ENCODE results near the gene HS3ST2. TPM values are rescaled to one million over a fixed set of nuclear protein-coding genes. Genes with fewer than 3 reads are reported as not detected.
"Not testable (repeated sequence)": the region's sequence is repeated elsewhere in the genome, so short reads cannot be mapped to it uniquely, and the experiment has no call there.

Gene HS3ST2
- total RNA-seq, 5 donors from 2014 or later (not counting 1 experiment from before 2014, with no cell fraction given) = not detected

DNA sequence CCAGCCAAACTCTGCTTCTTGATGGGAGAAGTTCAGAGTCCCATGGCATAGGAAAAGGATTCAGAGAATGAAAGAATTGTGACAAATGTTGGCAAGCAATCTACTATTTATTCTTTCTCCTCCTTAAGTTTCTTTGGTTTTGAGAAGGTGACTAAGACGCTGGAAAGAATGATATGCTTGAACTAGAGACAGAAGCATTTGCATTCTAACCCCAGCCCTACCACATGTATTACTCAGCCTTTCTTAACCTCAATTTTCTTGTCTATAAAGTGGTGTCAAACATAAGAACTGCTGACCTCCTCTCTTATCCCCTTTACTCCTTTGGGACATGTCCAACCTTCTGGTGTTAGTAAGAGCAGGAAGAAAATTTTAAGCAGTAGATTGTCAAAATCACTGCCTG lies 124.7 kb downstream of the HS3ST2 start:
- no peaks in the 10 kb centered on the region for H3K4me1 Mint-ChIP-seq
- Histone ChIP-seq H3K4me1 (ENCODE audit: control insufficient read depth in 1 of 2, extremely low read depth in 1 of 2, insufficient read depth in 2 of 2, low read length in 2 of 2) (no peaks in the 10 kb centered on the region), H3K27me3 (replicated peaks in 1 of 2; ENCODE audit: control insufficient read depth in 2 of 2, extremely low read depth in 1 of 2, insufficient read depth in 2 of 2, low read length in 1 of 2) (peaks cover 0 to 4% of the 10 kb centered on the region in 2 experiments), H3K9me3 (no peaks in the 10 kb centered on the region), H3K36me3 (ENCODE audit: control insufficient read depth in 2 of 2, extremely low read depth in 1 of 2, insufficient read depth in 1 of 2, low read length in 1 of 2) (no peaks in the 10 kb centered on the region), H3K4me3 (ENCODE audit: control insufficient read depth in 1 of 2, extremely low read depth in 1 of 2, low read length in 1 of 2) (no peak overlapping the region), H3K27ac (ENCODE audit: low read length) (no peak overlapping the region)
- ChIA-PET POLR2A (no interaction called here), CTCF (no interaction called here)
- H3K9me3 Mint-ChIP-seq = no peaks in the 10 kb centered on the region
- WGBS (ENCODE audit: insufficient coverage) = no CpG with 5 or more reads among the region's 1 CpG
- no peak for ATAC-seq (replicated peaks in 1 of 4)
- no peak for DNase-seq
- H3K36me3 Mint-ChIP-seq = no peaks in the 10 kb centered on the region
- H3K27ac Mint-ChIP-seq = no peak overlapping the region
- no peak overlapping the region for H3K4me3 Mint-ChIP-seq
- H3K27me3 Mint-ChIP-seq = peaks cover 15 to 19% of the 10 kb centered on the region in 2 donors

DNA sequence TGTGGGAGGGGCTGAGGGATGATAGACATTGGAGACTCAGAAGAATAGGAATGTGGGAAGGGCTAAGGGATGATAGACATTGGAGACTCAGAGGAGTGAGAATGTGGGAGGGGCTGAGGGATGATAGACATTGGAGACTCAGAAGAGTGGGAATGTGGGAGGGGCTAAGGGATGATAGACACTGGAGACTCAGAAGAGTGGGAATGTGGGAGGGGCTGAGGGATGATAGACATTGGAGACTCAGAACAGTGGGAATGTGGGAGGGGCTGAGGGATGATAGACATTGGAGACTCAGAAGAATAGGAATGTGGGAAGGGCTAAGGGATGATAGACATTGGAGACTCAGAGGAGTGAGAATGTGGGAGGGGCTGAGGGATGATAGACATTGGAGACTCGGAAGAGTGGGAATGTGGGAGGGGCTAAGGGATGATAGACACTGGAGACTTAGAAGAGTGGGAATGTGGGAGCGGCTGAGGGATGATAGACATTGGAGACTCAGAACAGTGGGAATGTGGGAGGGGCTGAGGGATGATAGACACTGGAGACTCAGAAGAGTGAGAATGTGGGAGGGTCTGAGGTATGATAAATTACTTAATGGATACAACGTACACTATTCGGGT lies 125.9 kb downstream of the HS3ST2 start:
- CTCF ChIA-PET; H3K9me3 ChIP-seq; H3K9me3 Mint-ChIP-seq; H3K36me3 ChIP-seq (ENCODE audit: control insufficient read depth in 2 of 2, extremely low read depth in 1 of 2, insufficient read depth in 1 of 2, low read length in 1 of 2); H3K4me3 Mint-ChIP-seq; H3K27me3 ChIP-seq (replicated peaks in 1 of 2; ENCODE audit: control insufficient read depth in 2 of 2, extremely low read depth in 1 of 2, insufficient read depth in 2 of 2, low read length in 1 of 2); H3K4me1 Mint-ChIP-seq; DNase-seq; H3K27ac ChIP-seq (ENCODE audit: low read length); ATAC-seq (replicated peaks in 1 of 4); H3K36me3 Mint-ChIP-seq; H3K4me3 ChIP-seq (ENCODE audit: control insufficient read depth in 1 of 2, extremely low read depth in 1 of 2, low read length in 1 of 2); H3K27ac Mint-ChIP-seq; H3K4me1 ChIP-seq (ENCODE audit: control insufficient read depth in 1 of 2, extremely low read depth in 1 of 2, insufficient read depth in 2 of 2, low read length in 2 of 2); POLR2A ChIA-PET: not testable (repeated sequence)
- 75% methylated on average over 4 of the region's 4 CpGs for WGBS (ENCODE audit: insufficient coverage)
- H3K27me3 Mint-ChIP-seq = peaks cover 21 to 25% of the 10 kb centered on the region in 2 donors

DNA sequence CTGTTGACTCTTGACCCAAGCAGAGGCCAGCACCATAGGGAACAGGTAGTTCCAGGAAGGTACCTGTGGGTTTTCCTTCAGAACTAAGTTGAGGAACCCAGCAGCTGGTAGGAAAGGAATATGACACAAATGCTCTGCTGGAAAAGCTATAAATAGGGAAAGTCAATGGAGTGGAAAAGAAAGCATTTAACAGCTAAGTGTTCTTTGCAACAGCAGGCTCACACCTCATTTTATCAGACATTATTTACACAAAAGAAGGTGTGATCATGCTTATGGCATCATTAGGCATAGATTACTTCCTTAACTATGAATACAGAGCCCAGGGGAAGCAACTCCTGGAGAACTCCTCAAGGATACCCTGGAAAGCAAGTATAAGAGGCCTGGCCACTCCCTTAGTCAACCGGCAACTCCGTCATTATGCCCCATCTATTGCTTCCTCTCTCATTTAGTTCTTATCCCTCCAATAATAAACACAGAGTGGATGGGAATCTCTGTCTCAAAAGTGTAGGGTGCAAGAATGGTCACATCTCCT lies 128.1 kb downstream of the HS3ST2 start:
- Histone ChIP-seq H3K27ac (ENCODE audit: low read length) (no peak overlapping the region), H3K4me3 (ENCODE audit: control insufficient read depth in 1 of 2, extremely low read depth in 1 of 2, low read length in 1 of 2) (no peak overlapping the region), H3K9me3 (no peaks in the 10 kb centered on the region), H3K36me3 (ENCODE audit: control insufficient read depth in 2 of 2, extremely low read depth in 1 of 2, insufficient read depth in 1 of 2, low read length in 1 of 2) (no peaks in the 10 kb centered on the region), H3K4me1 (ENCODE audit: control insufficient read depth in 1 of 2, extremely low read depth in 1 of 2, insufficient read depth in 2 of 2, low read length in 2 of 2) (no peaks in the 10 kb centered on the region), H3K27me3 (replicated peaks in 1 of 2; ENCODE audit: control insufficient read depth in 2 of 2, extremely low read depth in 1 of 2, insufficient read depth in 2 of 2, low read length in 1 of 2) (peaks cover 0 to 4% of the 10 kb centered on the region in 2 experiments)
- POLR2A ChIA-PET = no interaction called here
- H3K9me3 Mint-ChIP-seq = no peaks in the 10 kb centered on the region
- H3K27me3 Mint-ChIP-seq = peaks cover 29 to 34% of the 10 kb centered on the region in 2 donors
- H3K4me1 Mint-ChIP-seq = no peaks in the 10 kb centered on the region
- CTCF ChIA-PET = no interaction called here
- no peak overlapping the region for H3K4me3 Mint-ChIP-seq
- ATAC-seq (replicated peaks in 1 of 4) = no peak
- DNase-seq = no peak
- H3K36me3 Mint-ChIP-seq = no peaks in the 10 kb centered on the region
- no peak overlapping the region for H3K27ac Mint-ChIP-seq
- WGBS (ENCODE audit: insufficient coverage) = no CpG with 5 or more reads among the region's 2 CpGs

DNA sequence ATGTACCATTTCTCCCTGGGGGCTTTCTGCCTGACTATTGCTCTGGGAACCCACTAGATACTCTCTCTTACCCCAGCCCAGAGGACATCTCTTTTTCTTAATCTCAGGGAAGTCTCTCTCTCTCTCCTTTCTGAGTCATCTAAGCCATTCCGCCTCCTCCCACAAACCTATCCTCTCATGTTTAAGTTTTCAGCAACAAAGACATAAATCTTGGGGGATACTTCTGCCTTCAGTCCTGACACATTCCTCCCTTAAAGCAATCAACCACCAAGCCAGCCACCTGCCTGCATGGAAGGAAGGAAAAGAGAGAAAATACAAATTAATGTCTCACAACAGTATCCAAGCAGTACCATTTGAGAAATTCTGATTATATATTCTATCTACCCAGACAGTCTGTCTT lies 128.8 kb downstream of the HS3ST2 start:
- Histone ChIP-seq H3K27ac (ENCODE audit: low read length) (no peak overlapping the region), H3K27me3 (replicated peaks in 1 of 2; ENCODE audit: control insufficient read depth in 2 of 2, extremely low read depth in 1 of 2, insufficient read depth in 2 of 2, low read length in 1 of 2) (peaks cover 5 to 6% of the 10 kb centered on the region in 2 experiments), H3K9me3 (no peaks in the 10 kb centered on the region), H3K4me3 (ENCODE audit: control insufficient read depth in 1 of 2, extremely low read depth in 1 of 2, low read length in 1 of 2) (no peak overlapping the region), H3K4me1 (ENCODE audit: control insufficient read depth in 1 of 2, extremely low read depth in 1 of 2, insufficient read depth in 2 of 2, low read length in 2 of 2) (no peaks in the 10 kb centered on the region), H3K36me3 (ENCODE audit: control insufficient read depth in 2 of 2, extremely low read depth in 1 of 2, insufficient read depth in 1 of 2, low read length in 1 of 2) (no peaks in the 10 kb centered on the region)
- Mint-ChIP-seq H3K9me3 (no peaks in the 10 kb centered on the region), H3K4me3 (no peak overlapping the region), H3K4me1 (no peaks in the 10 kb centered on the region), H3K36me3 (no peaks in the 10 kb centered on the region), H3K27ac (no peak overlapping the region), H3K27me3 (peaks cover 29 to 41% of the 10 kb centered on the region in 2 donors)
- no peak for ATAC-seq (replicated peaks in 1 of 4)
- WGBS (ENCODE audit: insufficient coverage) = no CpG with 5 or more reads among the region's 1 CpG
- DNase-seq = no peak
- ChIA-PET POLR2A (no interaction called here), CTCF (no interaction called here)

DNA sequence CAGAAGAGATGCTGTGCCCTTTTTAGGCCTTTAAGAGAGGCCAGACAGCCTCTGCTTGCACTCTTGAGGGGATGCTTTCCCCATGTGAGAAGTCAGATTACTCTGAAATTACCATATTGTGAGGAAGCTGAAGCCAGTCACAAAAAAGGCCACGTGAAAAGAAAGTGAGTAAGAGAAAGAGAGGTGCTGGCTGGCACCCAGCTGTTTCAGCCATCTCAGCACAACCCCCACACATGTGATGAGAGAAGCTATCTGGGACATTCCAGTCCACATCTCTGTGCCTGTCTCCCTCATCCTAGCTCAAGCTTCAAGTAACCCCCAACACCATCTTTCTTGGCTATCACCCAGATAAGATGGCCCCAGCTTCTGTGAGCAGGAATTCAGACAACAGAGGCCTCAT lies 131.4 kb downstream of the HS3ST2 start:
- Mint-ChIP-seq H3K27me3 (peaks cover 41 to 52% of the 10 kb centered on the region in 2 donors), H3K4me3 (no peak overlapping the region), H3K27ac (no peak overlapping the region), H3K9me3 (no peaks in the 10 kb centered on the region), H3K4me1 (peaks cover 6 to 8% (median 6%) of the 10 kb centered on the region in 3 donors), H3K36me3 (no peaks in the 10 kb centered on the region)
- no CpG with 5 or more reads among the region's 1 CpG for WGBS (ENCODE audit: insufficient coverage)
- H3K27ac ChIP-seq (ENCODE audit: low read length) = no peak overlapping the region
- CTCF ChIA-PET = no interaction called here
- DNase-seq (no peak), ATAC-seq (replicated peaks in 1 of 4) (no peak)
- H3K27me3 ChIP-seq (replicated peaks in 1 of 2; ENCODE audit: control insufficient read depth in 2 of 2, extremely low read depth in 1 of 2, insufficient read depth in 2 of 2, low read length in 1 of 2) = peaks cover 5 to 19% of the 10 kb centered on the region in 2 experiments
- H3K4me3 ChIP-seq (ENCODE audit: control insufficient read depth in 1 of 2, extremely low read depth in 1 of 2, low read length in 1 of 2) = no peak overlapping the region
- H3K9me3 ChIP-seq = no peaks in the 10 kb centered on the region
- peaks cover 0 to 9% of the 10 kb centered on the region in 2 experiments for H3K4me1 ChIP-seq (ENCODE audit: control insufficient read depth in 1 of 2, extremely low read depth in 1 of 2, insufficient read depth in 2 of 2, low read length in 2 of 2)
- POLR2A ChIA-PET = no interaction called here
- no peaks in the 10 kb centered on the region for H3K36me3 ChIP-seq (ENCODE audit: control insufficient read depth in 2 of 2, extremely low read depth in 1 of 2, insufficient read depth in 1 of 2, low read length in 1 of 2)

DNA sequence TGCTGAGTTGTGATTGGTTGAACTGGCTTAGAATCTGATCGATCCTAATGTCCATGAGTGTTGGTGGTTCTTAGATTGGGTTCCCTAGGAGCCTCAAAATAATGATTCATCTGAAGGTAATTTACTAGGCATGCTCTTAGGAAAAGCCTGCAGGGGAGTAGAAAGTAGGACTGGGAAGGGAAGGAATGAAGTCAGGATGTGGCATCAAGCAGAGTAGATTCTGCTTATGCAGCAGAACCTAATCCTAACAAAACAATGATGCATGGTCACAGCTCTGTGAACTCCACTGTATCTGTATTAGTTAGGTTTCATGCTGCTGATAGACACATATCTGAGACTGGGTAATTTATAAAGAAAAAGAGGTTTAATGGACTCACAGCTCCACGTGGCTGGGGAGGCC lies 132.5 kb downstream of the HS3ST2 start:
- peaks cover 46 to 55% of the 10 kb centered on the region in 2 donors for H3K27me3 Mint-ChIP-seq
- H3K4me1 ChIP-seq (ENCODE audit: control insufficient read depth in 1 of 2, extremely low read depth in 1 of 2, insufficient read depth in 2 of 2, low read length in 2 of 2) = peaks cover 0 to 9% of the 10 kb centered on the region in 2 experiments
- H3K4me1 Mint-ChIP-seq = peaks cover 6 to 8% (median 6%) of the 10 kb centered on the region in 3 donors
- H3K27me3 ChIP-seq (replicated peaks in 1 of 2; ENCODE audit: control insufficient read depth in 2 of 2, extremely low read depth in 1 of 2, insufficient read depth in 2 of 2, low read length in 1 of 2) = peaks cover 5 to 20% of the 10 kb centered on the region in 2 experiments
- 100% methylated on average over 1 of the region's 2 CpGs for WGBS (ENCODE audit: insufficient coverage)
- no peak overlapping the region for H3K27ac Mint-ChIP-seq
- ChIA-PET CTCF (no interaction called here), POLR2A (no interaction called here)
- no peak overlapping the region for H3K27ac ChIP-seq (ENCODE audit: low read length)
- no peak for DNase-seq
- no peaks in the 10 kb centered on the region for H3K36me3 Mint-ChIP-seq
- ATAC-seq (replicated peaks in 1 of 4) = no peak
- H3K36me3 ChIP-seq (ENCODE audit: control insufficient read depth in 2 of 2, extremely low read depth in 1 of 2, insufficient read depth in 1 of 2, low read length in 1 of 2) = no peaks in the 10 kb centered on the region
- no peak overlapping the region for H3K4me3 ChIP-seq (ENCODE audit: control insufficient read depth in 1 of 2, extremely low read depth in 1 of 2, low read length in 1 of 2)
- no peaks in the 10 kb centered on the region for H3K9me3 Mint-ChIP-seq
- H3K9me3 ChIP-seq = no peaks in the 10 kb centered on the region
- H3K4me3 Mint-ChIP-seq = no peak overlapping the region

All from T-cell (primary cell).